IgD-negative memory B cell (primary cell): ENCODE results near the gene CCNA2. TPM values are rescaled to one million over a fixed set of nuclear protein-coding genes. Genes with fewer than 3 reads are reported as not detected.
A peak's percentile ranks its signal among the peaks of the same experiment; 100 is the strongest.

Source experiments
- H3K27ac Mint-ChIP-seq, 3 donors: one replicate each; pipeline ENCODE4 v1.8.0; 2020 to 2022; ENCODE audit warnings: mild to moderate bottlenecking in 3 of 3, mixed read lengths in 3 of 3, moderate library complexity in 1 of 3
- H3K27me3 Mint-ChIP-seq: one replicate; pipeline ENCODE4 v1.8.0; 2021; ENCODE audit warnings: mixed read lengths
- H3K36me3 Mint-ChIP-seq: one replicate; pipeline ENCODE4 v1.8.0; 2020; ENCODE audit warnings: mild to moderate bottlenecking, mixed read lengths
- H3K4me1 Mint-ChIP-seq, 3 donors: one replicate each; pipeline ENCODE4 v1.8.0; 2020 to 2022; ENCODE audit warnings: mixed read lengths in 3 of 3, mild to moderate bottlenecking in 1 of 3
- H3K4me3 Mint-ChIP-seq, 4 donors: one replicate each; pipeline ENCODE4 v1.8.0; 2020 to 2022; ENCODE audit warnings: mild to moderate bottlenecking in 4 of 4, mixed read lengths in 4 of 4, moderate library complexity in 3 of 4
- H3K9me3 Mint-ChIP-seq, 3 donors: one replicate each; pipeline ENCODE4 v1.8.0; 2020 to 2021; ENCODE audit warnings: mixed read lengths in 3 of 3, mild to moderate bottlenecking in 1 of 3
- polyA plus RNA-seq: library from polyadenylated mRNA; unstranded; fragments of 300-500 nt; fragmentation: Illumina TruSeq; gene quantifications from one replicate; pipeline ENCODE4 v1.2.3, GENCODE V29; 2021

The CCNA2 gene
- polyA plus RNA-seq, 1 donor from 2014 or later: 0.24 TPM

GRCh38 chr4:121819216-121819965 is 4.3 kb downstream of the CCNA2 start:
- Mint-ChIP-seq H3K27me3 (no peaks in the 10 kb centered on the region), H3K36me3 (no peaks in the 10 kb centered on the region), H3K4me3 (no peak overlapping the region), H3K27ac (peak overlapping the region in 1 of 3 donors; percentile 16), H3K9me3 (no peaks in the 10 kb centered on the region), H3K4me1 (peaks cover 2 to 17% (median 10%) of the 10 kb centered on the region in 3 donors)

DNA sequence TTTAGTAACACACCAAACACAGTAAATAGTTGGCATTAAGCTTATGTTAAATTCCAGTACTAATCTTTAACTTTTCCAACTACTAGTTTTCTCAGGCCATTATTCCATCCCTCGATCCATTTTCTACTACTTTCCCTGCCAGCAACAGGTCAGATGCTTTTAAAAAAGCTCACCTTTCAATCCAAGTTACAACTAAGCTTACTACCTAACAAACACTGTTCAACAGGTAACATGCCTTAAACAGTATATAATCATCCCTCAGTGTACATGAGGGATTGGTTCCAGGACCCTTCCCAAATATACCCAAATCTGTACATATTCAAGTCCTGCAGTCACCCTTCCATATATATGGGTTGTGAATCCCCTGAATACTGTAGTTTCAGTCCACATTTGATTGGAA is 5.5 kb downstream of the CCNA2 start:
- Mint-ChIP-seq H3K27me3 (no peaks in the 10 kb centered on the region), H3K36me3 (no peaks in the 10 kb centered on the region), H3K4me1 (peaks cover 2 to 10% (median 8%) of the 10 kb centered on the region in 3 donors), H3K9me3 (no peaks in the 10 kb centered on the region), H3K27ac (no peak overlapping the region), H3K4me3 (peak overlapping the region in 1 of 4 donors; percentile 5)

DNA sequence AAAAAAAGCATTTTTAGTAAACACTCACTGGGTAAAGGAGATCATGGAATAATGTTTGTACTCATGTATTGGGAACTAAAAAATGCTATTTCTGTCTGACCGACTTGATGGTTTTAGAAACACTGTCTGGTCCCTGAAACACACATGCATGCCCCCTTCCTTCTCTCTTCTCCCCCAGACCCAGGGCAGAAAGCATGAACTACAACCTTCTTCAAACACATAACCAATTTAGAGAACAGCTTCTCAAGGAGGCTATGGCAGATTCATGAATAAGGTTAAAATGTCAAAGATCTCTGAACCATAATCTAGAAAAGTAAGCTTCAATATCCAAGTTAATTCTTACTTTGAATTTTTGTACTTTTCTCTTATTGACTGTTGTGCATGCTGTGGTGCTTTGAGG is 6.0 kb downstream of the CCNA2 start:
- no peaks in the 10 kb centered on the region for H3K9me3 Mint-ChIP-seq
- no peaks in the 10 kb centered on the region for H3K27me3 Mint-ChIP-seq
- H3K36me3 Mint-ChIP-seq: no peaks in the 10 kb centered on the region
- H3K4me1 Mint-ChIP-seq: peaks cover 0 to 5% (median 4%) of the 10 kb centered on the region in 3 donors
- no peak overlapping the region for H3K27ac Mint-ChIP-seq
- no peak overlapping the region for H3K4me3 Mint-ChIP-seq

GRCh38 chr4:121817006-121817405 is 6.7 kb downstream of the CCNA2 start:
- Mint-ChIP-seq H3K9me3 (no peaks in the 10 kb centered on the region), H3K27ac (no peak overlapping the region), H3K36me3 (no peaks in the 10 kb centered on the region), H3K4me3 (no peak overlapping the region), H3K27me3 (no peaks in the 10 kb centered on the region), H3K4me1 (peaks cover 0 to 5% (median 0%) of the 10 kb centered on the region in 3 donors)

DNA sequence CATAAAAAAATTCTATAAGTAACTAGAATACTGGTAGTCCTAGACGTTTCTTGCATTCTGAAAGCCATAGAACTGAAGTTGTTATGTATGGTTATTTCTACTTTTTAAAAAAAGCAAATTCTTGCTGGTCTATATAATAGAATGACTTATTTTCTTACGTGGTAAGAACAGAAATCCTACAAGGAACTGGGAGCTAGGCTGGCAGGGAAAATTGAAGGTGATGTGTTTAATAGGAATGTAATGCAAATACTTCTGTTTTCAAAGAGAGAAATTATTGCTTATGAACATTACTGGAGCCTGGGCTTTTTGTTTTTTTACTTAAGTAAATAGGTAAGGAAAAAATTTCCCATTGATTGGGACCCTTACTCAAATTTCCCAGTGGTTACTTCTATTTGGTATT is 8.9 kb downstream of the CCNA2 start:
- no peaks in the 10 kb centered on the region for H3K27me3 Mint-ChIP-seq
- no peaks in the 10 kb centered on the region for H3K36me3 Mint-ChIP-seq
- no peak overlapping the region for H3K27ac Mint-ChIP-seq
- peaks cover 0 to 5% (median 0%) of the 10 kb centered on the region in 3 donors for H3K4me1 Mint-ChIP-seq
- no peaks in the 10 kb centered on the region for H3K9me3 Mint-ChIP-seq
- no peak overlapping the region for H3K4me3 Mint-ChIP-seq

DNA sequence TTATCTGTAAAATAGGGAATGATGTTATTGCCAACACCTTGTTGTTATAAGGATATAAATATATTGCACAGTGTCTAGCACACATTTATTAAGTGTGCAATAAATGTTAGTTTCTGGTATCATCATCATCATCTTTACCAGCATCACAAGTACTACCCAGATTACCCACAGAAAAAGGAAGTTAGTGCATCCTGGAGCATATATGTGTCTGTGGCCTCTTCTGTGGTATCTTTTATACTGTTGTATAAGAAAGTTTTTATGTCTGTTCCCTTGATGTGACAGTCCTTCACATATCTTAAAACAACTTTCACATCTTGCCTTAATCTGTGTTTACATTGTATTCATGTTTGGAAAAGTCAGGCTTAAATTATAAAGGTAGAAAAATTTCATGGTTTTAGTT is 12.6 kb downstream of the CCNA2 start:
- no peak overlapping the region for H3K27ac Mint-ChIP-seq

DNA sequence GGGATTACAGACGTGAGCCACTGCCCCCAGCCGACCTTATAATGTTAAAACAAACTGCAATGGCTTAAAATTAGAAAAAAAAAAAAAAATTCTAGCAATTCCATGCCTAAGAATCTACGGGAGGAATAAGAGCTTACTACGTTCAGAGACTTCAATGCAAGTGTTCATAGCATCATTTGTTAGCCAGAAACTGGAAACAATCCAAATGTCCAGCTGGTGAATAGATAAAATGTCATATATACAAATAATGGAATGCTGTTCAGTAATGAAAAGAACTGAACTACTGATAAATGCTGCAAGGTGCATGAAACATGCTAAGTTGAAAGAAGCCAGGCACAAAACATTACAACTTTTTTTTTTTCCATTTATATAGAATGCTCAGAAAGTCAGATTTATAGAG is 17.3 kb downstream of the CCNA2 start:
- no peak overlapping the region for H3K27ac Mint-ChIP-seq
- H3K9me3 Mint-ChIP-seq: no peaks in the 10 kb centered on the region
- H3K36me3 Mint-ChIP-seq: no peaks in the 10 kb centered on the region
- no peak overlapping the region for H3K4me3 Mint-ChIP-seq
- H3K4me1 Mint-ChIP-seq: peaks cover 10 to 27% (median 16%) of the 10 kb centered on the region in 3 donors
- H3K27me3 Mint-ChIP-seq: no peaks in the 10 kb centered on the region

More for the DNA sequence above, 12.6 kb downstream of the CCNA2 start:
- H3K36me3 Mint-ChIP-seq: no peaks in the 10 kb centered on the region
- H3K4me1 Mint-ChIP-seq: peaks cover 0 to 5% (median 0%) of the 10 kb centered on the region in 3 donors
- no peak overlapping the region for H3K4me3 Mint-ChIP-seq
- no peaks in the 10 kb centered on the region for H3K27me3 Mint-ChIP-seq
- no peaks in the 10 kb centered on the region for H3K9me3 Mint-ChIP-seq

- peaks cover 3% of the 10 kb centered on the region for H3K27me3 Mint-ChIP-seq
- peaks cover 17 to 38% (median 36%) of the 10 kb centered on the region in 3 donors for H3K4me1 Mint-ChIP-seq
- peak overlapping the region; percentile 80 to 99 (median 96) for H3K4me3 Mint-ChIP-seq
- peaks cover 0 to 2% (median 0%) of the 10 kb centered on the region in 3 donors for H3K9me3 Mint-ChIP-seq
- H3K36me3 Mint-ChIP-seq: peaks cover 6% of the 10 kb centered on the region
- peak overlapping the region; percentile 86 to 100 (median 95) for H3K27ac Mint-ChIP-seq
Observed at GRCh38 chr4:121801715-121802075, 22.0 kb downstream of the CCNA2 start.

DNA sequence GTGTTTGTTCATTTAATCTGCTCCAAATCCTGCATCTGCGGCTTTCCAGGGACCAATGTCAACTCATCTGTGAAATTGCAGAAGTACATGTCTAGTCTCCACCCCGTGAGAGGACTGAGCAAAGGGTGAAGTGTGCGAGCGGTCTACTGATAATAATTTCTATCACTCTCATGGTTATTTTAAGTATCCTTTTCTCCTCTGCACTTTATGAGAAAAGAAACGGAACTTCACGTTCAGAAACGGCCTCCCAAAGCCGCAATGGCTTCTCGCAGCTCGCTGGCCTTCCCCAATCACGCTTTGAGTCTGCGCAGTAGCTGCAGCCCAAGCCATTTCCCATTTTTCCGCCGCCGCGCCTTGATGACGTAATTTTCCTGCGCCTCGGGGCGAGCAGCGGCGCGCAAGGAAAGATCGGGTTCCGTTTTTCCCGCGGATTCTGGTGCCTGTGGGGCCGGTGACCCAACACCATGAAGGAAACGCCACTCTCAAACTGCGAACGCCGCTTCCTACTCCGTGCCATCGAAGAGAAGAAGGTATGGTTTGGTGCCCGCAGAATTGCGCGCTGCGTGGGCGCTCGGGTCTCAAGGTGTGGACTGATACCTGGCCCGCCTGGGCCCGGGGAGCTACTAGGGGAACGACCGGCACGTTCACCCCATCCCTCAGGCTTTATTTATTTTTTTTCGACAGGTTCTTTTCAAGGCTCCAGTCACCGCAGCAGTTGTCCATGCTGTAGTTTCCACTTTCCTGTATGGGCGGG is 22.5 kb downstream of the CCNA2 start, which contains the start of gene EXOSC9:
Gene EXOSC9, plus strand, starts transcription at position 363 of the 754 bp plus-strand sequence. Its CDS starts 102 bp downstream, at position 465.
- Mint-ChIP-seq H3K4me1 (peaks cover 17 to 38% (median 33%) of the 10 kb centered on the region in 3 donors), H3K27me3 (peaks cover 3% of the 10 kb centered on the region)

GRCh38 chr4:121800638-121800960 is 23.1 kb downstream of the CCNA2 start:
- Mint-ChIP-seq H3K36me3 (peaks cover 6% of the 10 kb centered on the region), H3K27me3 (peaks cover 3% of the 10 kb centered on the region), H3K4me1 (peaks cover 19 to 38% (median 33%) of the 10 kb centered on the region in 3 donors), H3K4me3 (peak overlapping the region; percentile 80 to 99 (median 96)), H3K9me3 (peaks cover 0 to 2% (median 0%) of the 10 kb centered on the region in 3 donors), H3K27ac (peak overlapping the region; percentile 86 to 100 (median 95))

More for the DNA sequence above, 22.5 kb downstream of the CCNA2 start, which contains the start of gene EXOSC9:
- Mint-ChIP-seq H3K27ac (peak within 1 kb of the TSS; percentile 86 to 100 (median 95)), H3K4me3 (peak within 1 kb of the TSS; percentile 80 to 99 (median 96)), H3K36me3 (peaks cover 6% of the 10 kb centered on the region), H3K9me3 (peaks cover 0 to 2% (median 0%) of the 10 kb centered on the region in 3 donors)

- Mint-ChIP-seq H3K9me3 (peaks cover 0 to 2% (median 0%) of the 10 kb centered on the region in 3 donors), H3K27ac (peak overlapping the region; percentile 79 to 100 (median 95)), H3K4me3 (peak overlapping the region; percentile 80 to 99 (median 96)), H3K36me3 (peaks cover 6% of the 10 kb centered on the region), H3K4me1 (peaks cover 19 to 41% (median 29%) of the 10 kb centered on the region in 3 donors), H3K27me3 (peaks cover 6% of the 10 kb centered on the region)
Observed at GRCh38 chr4:121799867-121800501, 23.7 kb downstream of the CCNA2 start.

- H3K27ac Mint-ChIP-seq: peak overlapping the region in 2 of 3 donors; percentile 79 to 95
- peak overlapping the region; percentile 6 to 84 (median 53) for H3K4me3 Mint-ChIP-seq
- H3K9me3 Mint-ChIP-seq: peaks cover 0 to 2% (median 0%) of the 10 kb centered on the region in 3 donors
- H3K36me3 Mint-ChIP-seq: peaks cover 6% of the 10 kb centered on the region
- H3K4me1 Mint-ChIP-seq: peaks cover 19 to 37% (median 25%) of the 10 kb centered on the region in 3 donors
- peaks cover 8% of the 10 kb centered on the region for H3K27me3 Mint-ChIP-seq
Observed at GRCh38 chr4:121799208-121799823, 24.4 kb downstream of the CCNA2 start.

DNA sequence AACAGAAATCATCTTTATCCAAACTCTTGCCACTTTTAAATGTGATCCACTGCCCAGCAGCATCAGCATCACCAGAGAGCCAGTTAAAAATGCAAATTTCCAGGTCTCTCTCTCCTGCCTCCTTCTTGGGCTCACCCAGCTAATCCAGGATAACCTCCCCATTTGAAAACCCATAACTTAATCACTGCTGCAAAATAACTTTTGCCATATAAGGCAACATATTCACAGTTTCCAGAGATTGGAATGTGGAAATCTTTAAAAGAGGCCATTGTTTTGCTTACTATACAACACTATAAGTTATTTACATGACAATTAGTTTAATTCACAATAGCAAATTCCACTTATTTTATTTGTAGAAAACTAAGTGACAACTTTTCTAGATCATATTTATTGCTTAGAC is 27.4 kb downstream of the CCNA2 start:
- peaks cover 9 to 25% (median 9%) of the 10 kb centered on the region in 3 donors for H3K4me1 Mint-ChIP-seq
- H3K9me3 Mint-ChIP-seq: peaks cover 0 to 2% (median 0%) of the 10 kb centered on the region in 3 donors
- no peak overlapping the region for H3K27ac Mint-ChIP-seq
- peaks cover 6% of the 10 kb centered on the region for H3K36me3 Mint-ChIP-seq
- H3K4me3 Mint-ChIP-seq: peak overlapping the region in 1 of 4 donors; percentile 63
- peaks cover 11% of the 10 kb centered on the region for H3K27me3 Mint-ChIP-seq

DNA sequence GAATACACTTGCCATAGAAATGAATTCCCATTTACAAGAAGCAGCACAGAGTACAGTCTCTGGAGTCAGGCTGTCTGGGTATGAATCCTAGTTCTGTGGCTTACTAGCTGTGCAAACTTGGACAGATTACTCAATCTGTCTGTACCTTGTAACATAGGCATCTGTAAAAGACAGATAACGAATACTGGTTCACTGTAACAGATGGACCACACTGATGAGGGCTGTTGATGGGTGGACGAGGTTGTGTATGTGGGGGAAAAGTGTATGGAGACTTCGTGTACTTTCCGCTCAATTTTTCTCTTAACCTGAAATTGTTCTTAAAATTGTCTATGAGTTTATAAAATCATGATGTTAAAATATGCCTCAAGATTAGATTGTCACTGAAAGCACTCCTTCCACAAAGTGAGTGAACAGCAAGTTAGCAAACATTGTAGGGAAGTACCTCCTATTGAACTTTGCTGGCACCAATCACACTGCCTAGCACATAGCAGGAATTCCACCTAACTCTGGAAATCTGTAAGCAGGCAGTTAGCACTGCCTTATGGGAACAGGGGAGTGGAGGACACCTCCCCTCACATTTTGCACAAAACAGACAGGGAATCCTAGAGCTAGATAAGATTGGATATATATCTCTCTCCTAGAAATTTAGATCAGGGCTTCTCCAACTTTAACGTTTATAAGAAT is 29.0 kb downstream of the CCNA2 start:
- Mint-ChIP-seq H3K9me3 (no peaks in the 10 kb centered on the region), H3K4me3 (peak overlapping the region in 1 of 4 donors; percentile 45), H3K27ac (no peak overlapping the region), H3K36me3 (no peaks in the 10 kb centered on the region), H3K27me3 (peaks cover 8% of the 10 kb centered on the region), H3K4me1 (peaks cover 0 to 11% (median 5%) of the 10 kb centered on the region in 3 donors)
